SK-N-SH treated with all-trans-retinoic acid at 6 μM for 48 hours (cell line): ENCODE measurements around the gene CEP78.

Experiments used
- ARNTL ChIP-seq: fragments of 450-650 bp; formaldehyde crosslinking; IDR thresholded peaks from 2 replicates; pipeline ENCODE4 v1.5.0; 2020; ENCODE audit warnings: low read depth, mild to moderate bottlenecking, moderate library complexity, borderline replicate concordance
- CSDC2 ChIP-seq: fragments of 250-450 bp; sonication (Bioruptor Pico); IDR thresholded peaks from 2 replicates; pipeline ENCODE4 v1.5.0; 2020; ENCODE audit warnings: mild to moderate bottlenecking, moderate library complexity
- GLIS3 ChIP-seq: fragments of 250-450 bp; sonication (Bioruptor Pico); IDR thresholded peaks from 2 replicates; pipeline ENCODE4 v1.5.0; 2020; ENCODE audit warnings: mild to moderate bottlenecking, moderate library complexity
- PPARA ChIP-seq: fragments of 250-450 bp; sonication (Bioruptor Pico); IDR thresholded peaks from 2 replicates; pipeline ENCODE4 v1.5.0; 2020; ENCODE audit warnings: mild to moderate bottlenecking, borderline replicate concordance
- RARB ChIP-seq: fragments of 250-450 bp; sonication (Bioruptor Pico); IDR thresholded peaks from 2 replicates; pipeline ENCODE4 v1.8.0; 2021; ENCODE audit warnings: mild to moderate bottlenecking, moderate library complexity
- ZC3H10 ChIP-seq: fragments of 250-450 bp; sonication (Bioruptor Pico); IDR thresholded peaks from 2 replicates; pipeline ENCODE4 v1.5.1; 2021; ENCODE audit warnings: mild to moderate bottlenecking, moderate library complexity
- ZFP3 ChIP-seq: fragments of 250-450 bp; sonication (Bioruptor Pico); IDR thresholded peaks from 2 replicates; pipeline ENCODE4 v1.5.0; 2020; ENCODE audit warnings: mild to moderate bottlenecking, moderate library complexity
- ZFP30 ChIP-seq: fragments of 450-650 bp; formaldehyde crosslinking; IDR thresholded peaks from 2 replicates; pipeline ENCODE4 v1.5.0; 2022; ENCODE audit warnings: mild to moderate bottlenecking, moderate library complexity
- TF ChIP-seq, protein P1 (sequence below): fragments of 250-450 bp; sonication (Bioruptor Pico); IDR thresholded peaks from 2 replicates; pipeline ENCODE4 v1.8.0; 2020; ENCODE audit warnings: mild to moderate bottlenecking, moderate library complexity, borderline replicate concordance
- TF ChIP-seq, protein P2 (sequence below): fragments of 250-450 bp; sonication (Bioruptor Pico); IDR thresholded peaks from 2 replicates; pipeline ENCODE4 v1.5.0; 2020; ENCODE audit warnings: mild to moderate bottlenecking, moderate library complexity
- TF ChIP-seq, protein P3 (sequence below): fragments of 250-450 bp; sonication (Bioruptor Pico); IDR thresholded peaks from 2 replicates; pipeline ENCODE4 v1.5.1; 2020; ENCODE audit warnings: low read depth, mild to moderate bottlenecking, moderate library complexity
- TF ChIP-seq, protein P4 (sequence below): fragments of 250-450 bp; sonication (Bioruptor Pico); IDR thresholded peaks from 2 replicates; pipeline ENCODE4 v1.5.1; 2021; ENCODE audit warnings: mild to moderate bottlenecking, moderate library complexity

DNA sequence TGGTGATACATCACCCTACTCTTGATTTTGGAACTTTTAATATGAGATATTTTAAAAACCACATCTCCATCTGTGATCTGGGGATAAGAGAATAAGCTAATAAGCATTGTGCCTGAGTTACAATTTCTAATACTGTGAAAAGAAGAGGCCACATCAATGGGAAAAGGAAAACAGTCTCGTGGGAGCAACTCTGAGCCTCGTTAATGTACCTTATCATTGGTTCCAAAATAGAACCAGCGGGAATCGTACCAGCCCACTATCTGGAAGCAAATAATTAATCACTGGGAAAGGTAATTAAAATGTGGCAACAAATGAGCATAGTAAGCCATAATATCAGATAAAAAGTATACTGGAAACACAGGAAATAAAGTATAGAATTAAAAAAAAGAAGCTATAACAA lies 28.0 kb upstream of the CEP78 start:
- TF ChIP-seq RARB (CRISPR knock-in tag) = no peak
- no peak for TF ChIP-seq GLIS3 (CRISPR knock-in tag)
- TF ChIP-seq, protein P1, sequence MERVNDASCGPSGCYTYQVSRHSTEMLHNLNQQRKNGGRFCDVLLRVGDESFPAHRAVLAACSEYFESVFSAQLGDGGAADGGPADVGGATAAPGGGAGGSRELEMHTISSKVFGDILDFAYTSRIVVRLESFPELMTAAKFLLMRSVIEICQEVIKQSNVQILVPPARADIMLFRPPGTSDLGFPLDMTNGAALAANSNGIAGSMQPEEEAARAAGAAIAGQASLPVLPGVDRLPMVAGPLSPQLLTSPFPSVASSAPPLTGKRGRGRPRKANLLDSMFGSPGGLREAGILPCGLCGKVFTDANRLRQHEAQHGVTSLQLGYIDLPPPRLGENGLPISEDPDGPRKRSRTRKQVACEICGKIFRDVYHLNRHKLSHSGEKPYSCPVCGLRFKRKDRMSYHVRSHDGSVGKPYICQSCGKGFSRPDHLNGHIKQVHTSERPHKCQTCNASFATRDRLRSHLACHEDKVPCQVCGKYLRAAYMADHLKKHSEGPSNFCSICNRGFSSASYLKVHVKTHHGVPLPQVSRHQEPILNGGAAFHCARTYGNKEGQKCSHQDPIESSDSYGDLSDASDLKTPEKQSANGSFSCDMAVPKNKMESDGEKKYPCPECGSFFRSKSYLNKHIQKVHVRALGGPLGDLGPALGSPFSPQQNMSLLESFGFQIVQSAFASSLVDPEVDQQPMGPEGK (CRISPR knock-in tag) = no peak
- TF ChIP-seq ZC3H10 (CRISPR knock-in tag) = no peak
- no peak for TF ChIP-seq PPARA (CRISPR knock-in tag)
- no peak for TF ChIP-seq ZFP30
- TF ChIP-seq, protein P2, sequence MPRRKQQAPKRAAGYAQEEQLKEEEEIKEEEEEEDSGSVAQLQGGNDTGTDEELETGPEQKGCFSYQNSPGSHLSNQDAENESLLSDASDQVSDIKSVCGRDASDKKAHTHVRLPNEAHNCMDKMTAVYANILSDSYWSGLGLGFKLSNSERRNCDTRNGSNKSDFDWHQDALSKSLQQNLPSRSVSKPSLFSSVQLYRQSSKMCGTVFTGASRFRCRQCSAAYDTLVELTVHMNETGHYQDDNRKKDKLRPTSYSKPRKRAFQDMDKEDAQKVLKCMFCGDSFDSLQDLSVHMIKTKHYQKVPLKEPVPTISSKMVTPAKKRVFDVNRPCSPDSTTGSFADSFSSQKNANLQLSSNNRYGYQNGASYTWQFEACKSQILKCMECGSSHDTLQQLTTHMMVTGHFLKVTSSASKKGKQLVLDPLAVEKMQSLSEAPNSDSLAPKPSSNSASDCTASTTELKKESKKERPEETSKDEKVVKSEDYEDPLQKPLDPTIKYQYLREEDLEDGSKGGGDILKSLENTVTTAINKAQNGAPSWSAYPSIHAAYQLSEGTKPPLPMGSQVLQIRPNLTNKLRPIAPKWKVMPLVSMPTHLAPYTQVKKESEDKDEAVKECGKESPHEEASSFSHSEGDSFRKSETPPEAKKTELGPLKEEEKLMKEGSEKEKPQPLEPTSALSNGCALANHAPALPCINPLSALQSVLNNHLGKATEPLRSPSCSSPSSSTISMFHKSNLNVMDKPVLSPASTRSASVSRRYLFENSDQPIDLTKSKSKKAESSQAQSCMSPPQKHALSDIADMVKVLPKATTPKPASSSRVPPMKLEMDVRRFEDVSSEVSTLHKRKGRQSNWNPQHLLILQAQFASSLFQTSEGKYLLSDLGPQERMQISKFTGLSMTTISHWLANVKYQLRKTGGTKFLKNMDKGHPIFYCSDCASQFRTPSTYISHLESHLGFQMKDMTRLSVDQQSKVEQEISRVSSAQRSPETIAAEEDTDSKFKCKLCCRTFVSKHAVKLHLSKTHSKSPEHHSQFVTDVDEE (CRISPR knock-in tag) = no peak
- TF ChIP-seq ARNTL = no peak
- TF ChIP-seq, protein P3, sequence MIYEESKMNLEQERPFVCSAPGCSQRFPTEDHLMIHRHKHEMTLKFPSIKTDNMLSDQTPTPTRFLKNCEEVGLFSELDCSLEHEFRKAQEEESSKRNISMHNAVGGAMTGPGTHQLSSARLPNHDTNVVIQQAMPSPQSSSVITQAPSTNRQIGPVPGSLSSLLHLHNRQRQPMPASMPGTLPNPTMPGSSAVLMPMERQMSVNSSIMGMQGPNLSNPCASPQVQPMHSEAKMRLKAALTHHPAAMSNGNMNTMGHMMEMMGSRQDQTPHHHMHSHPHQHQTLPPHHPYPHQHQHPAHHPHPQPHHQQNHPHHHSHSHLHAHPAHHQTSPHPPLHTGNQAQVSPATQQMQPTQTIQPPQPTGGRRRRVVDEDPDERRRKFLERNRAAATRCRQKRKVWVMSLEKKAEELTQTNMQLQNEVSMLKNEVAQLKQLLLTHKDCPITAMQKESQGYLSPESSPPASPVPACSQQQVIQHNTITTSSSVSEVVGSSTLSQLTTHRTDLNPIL (CRISPR knock-in tag) = no peak
- no peak for TF ChIP-seq ZFP3
- no peak for TF ChIP-seq CSDC2 (CRISPR knock-in tag)
- TF ChIP-seq, protein P4, sequence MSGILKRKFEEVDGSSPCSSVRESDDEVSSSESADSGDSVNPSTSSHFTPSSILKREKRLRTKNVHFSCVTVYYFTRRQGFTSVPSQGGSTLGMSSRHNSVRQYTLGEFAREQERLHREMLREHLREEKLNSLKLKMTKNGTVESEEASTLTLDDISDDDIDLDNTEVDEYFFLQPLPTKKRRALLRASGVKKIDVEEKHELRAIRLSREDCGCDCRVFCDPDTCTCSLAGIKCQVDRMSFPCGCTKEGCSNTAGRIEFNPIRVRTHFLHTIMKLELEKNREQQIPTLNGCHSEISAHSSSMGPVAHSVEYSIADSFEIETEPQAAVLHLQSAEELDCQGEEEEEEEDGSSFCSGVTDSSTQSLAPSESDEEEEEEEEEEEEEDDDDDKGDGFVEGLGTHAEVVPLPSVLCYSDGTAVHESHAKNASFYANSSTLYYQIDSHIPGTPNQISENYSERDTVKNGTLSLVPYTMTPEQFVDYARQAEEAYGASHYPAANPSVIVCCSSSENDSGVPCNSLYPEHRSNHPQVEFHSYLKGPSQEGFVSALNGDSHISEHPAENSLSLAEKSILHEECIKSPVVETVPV (CRISPR knock-in tag) = no peak
